Stimulated activated CD4-positive, alpha-beta T cell treated with anti-CD3 and anti-CD28 coated beads, Interleukin-12 subunit alpha, Interleukin-12 subunit beta, amount 100 ng/mL, for 4 hours (primary cell): ENCODE measurements around the gene TMPRSS4.

Source experiments
- DNase-seq: peaks from one replicate; pipeline ENCODE4 v3.0.0-alpha.2; 2020

TMPRSS4 gene

DNA sequence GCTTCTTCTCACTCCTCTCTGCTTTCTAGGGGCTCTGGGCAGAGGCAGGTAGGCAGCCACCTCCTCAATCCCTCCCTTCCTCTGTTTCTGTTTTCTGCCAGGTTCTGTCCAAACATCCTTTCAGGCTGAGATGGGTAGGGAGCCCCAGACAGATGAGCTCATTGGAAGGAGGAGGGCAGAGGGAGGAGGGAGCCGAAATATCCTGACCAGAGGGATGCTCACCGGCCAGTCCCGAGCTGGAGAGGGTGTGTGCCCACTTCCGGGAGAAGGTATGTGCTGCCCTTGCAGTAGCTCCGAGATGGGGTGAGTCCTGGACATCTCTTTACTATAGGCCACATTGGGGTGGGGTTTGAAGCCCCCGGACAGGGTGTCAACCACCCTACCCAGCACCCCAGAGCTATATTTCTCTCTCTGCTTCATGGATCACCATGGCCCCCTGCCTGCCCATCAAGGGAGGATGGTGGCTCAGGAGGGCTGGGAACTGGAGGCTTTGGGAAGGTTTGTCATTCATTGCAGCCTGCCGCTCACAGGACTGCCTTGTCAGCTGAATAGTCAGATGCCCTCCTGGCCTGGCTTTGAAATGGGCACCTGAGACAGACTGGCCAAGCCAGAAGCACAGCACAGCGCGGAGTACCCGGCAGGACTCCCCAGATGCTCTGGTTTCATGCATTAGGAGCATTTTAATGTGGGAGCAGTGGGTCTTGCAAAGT, 80.5 kb downstream of the TMPRSS4 start:
- DNase-seq, result no peak

DNA sequence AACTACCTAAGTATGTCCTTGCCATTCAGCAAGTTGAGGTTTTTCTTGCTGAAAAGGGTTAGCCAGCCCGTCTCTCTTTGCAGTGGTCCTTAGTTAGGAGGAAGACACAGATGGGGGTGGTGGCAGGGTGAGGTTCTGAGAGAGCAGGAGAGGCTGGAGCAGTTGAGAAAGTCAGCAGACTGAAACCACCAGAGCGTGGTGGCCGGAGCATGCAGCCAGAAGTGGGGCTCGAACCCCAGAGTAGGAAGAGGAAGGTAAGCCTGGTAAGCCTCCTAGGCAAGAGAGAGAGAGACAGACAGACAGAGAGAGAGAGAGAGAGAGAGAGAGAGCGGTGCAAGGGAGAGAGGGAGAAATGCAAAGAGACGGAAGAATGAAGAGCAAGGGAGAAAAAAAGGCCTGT, 84.9 kb downstream of the TMPRSS4 start:
- no peak for DNase-seq

DNA sequence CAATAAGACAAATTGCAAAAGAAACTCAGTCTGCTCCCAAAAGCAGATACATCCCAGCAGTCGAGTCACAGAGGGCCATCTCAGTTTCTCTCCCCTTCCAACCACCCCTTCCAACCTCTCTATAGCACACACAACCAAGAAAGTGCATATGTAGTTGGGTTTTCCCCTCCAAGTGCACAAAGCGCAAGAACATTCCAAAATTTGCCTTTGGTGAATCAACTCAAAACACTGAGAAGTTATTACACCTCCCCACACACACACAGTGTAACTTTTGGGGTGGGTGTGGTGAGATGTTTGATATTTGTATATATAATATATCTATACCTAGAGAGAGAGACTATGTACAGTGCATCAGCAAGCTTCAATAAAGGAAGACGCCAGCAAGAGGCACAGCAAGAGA, 86.0 kb downstream of the TMPRSS4 start:
- DNase-seq, result no peak

DNA sequence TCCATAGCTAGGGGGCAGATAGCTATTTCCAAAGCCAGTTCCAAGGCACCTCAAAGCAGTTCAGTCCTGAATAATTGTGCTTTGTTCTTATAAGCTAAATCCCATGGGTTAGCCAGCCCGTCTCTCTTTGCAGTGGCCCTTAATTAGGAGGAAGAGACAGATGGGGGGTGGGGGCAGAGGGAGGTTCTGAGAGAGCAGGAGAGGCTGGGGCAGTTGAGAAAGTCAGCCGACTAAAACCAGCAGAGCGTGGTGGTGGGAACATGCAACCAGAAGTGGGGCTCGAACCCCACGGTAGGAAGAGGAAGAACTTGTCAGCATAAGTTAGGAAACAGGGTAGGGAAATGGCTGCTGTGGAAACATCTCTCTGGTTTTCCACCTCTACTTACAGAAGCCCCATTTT, 86.6 kb downstream of the TMPRSS4 start:
- DNase-seq, result no peak

DNA sequence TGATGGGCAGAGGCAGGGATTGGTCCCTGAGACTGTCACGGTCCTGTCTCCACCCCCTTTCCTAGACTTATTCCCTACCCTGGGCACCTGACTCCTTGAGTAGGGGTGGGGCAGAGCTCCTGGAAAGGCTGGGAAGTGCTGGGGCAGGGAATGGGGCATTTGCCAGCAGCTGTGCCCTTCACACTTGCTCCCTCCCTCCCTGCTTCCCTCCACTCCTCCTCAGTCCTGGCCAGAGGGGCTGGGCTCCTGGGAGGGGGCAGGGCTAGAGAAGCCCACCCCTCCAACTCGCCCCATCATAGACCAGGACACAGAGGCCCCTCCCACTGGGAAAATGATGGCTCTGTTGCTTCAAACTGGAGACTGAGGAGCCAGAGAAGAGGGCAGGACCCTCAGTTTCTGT, 88.0 kb downstream of the TMPRSS4 start:
- no peak for DNase-seq

DNA sequence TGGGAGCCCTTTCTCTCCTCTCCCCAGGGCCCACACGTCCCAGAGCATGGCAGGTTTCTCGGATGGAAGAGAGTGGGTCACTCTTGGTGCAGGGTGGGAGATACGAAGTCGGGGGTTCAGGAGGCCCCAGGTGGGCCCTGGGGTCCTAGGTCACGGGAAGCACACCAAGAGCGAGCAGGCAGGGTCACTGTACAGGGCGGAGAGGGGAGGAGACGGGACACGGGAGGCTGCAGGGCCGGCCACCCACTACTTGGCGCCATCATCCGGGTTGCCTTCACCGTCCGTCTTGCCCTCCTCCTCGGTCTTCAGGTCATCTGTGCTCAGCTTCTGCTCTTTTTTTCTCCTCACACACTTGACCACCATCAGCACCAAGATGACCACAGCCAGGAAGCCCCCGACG, 89.8 kb downstream of the TMPRSS4 start:
- DNase-seq, result no peak

DNA sequence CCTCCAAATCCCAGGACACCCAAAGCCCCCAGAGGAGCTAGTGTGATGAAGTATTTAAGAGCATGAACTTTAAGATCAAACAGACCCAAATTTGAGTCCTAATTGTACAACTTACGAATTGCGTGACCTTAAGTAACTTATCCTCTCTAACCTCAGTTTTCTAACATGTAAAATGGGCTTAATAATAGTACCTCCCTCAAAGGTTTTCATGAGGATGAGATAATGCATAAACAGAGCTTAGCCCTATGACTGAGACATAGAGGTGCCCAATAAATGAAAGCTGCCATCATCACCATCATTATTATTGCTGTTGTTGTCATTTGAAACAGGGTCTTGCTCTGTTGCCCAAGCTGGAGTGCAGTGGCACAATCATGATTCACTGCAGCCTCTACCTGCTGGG, 90.4 kb downstream of the TMPRSS4 start:
- no peak for DNase-seq

DNA sequence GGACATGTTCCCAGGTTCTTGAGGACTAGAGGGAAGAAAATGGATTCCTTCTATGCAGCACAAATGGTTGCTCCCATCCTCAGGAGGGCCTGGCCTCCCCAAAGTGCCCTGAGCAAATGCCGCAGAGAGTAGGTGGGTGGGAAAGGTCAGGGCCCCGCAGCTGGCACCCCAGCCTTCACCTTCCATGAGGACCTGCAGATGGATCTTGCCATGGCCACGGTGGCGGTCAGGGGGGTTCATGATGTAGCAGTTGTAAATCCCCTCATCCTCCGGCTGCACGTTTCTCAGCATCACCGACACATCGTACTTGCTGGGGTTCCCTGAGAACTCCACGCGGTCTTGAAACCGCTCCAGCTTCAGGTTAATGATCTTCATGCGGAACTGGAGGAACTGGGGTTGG, 91.0 kb downstream of the TMPRSS4 start:
- DNase-seq, result no peak

DNA sequence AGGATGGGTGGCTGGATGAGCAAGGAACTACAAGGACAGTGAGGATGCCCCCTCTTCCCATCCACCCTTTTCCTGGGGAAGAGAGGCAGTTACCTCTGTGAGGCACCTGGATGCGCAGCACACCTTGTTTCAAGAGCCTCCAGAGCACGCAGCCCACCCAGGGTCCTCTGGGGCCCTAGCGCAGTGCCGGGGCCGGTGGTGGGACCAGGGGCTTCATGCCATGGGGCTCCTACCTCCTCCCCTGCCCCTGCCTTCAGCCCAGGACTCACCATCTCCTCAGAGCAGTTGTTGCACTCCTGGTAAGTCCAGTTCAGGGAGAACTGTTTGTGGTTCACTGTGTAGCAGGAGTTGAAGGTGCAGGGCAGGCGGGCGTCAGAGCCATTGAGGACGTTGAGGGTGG, 91.4 kb downstream of the TMPRSS4 start:
- DNase-seq, result no peak

DNA sequence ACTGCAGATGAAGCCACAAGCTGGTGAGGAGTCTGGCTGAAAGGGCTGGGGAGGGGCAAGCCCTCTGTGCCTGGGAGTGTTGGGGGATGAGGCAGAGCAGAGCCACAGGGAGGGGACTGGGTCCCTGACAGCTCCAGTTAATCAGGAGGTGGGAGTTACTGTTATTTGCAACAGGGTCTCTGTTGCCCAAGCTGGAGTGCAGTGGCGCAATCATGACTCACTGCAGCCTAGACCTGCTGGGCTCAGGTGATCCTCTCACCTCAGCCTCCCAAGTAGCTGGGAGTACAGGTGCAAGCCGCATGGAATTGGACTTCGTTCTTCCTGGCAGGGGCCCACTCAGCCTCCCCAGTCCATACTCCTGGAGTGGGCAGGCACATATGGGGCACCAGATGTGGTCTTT, 91.9 kb downstream of the TMPRSS4 start:
- DNase-seq, result no peak

DNA sequence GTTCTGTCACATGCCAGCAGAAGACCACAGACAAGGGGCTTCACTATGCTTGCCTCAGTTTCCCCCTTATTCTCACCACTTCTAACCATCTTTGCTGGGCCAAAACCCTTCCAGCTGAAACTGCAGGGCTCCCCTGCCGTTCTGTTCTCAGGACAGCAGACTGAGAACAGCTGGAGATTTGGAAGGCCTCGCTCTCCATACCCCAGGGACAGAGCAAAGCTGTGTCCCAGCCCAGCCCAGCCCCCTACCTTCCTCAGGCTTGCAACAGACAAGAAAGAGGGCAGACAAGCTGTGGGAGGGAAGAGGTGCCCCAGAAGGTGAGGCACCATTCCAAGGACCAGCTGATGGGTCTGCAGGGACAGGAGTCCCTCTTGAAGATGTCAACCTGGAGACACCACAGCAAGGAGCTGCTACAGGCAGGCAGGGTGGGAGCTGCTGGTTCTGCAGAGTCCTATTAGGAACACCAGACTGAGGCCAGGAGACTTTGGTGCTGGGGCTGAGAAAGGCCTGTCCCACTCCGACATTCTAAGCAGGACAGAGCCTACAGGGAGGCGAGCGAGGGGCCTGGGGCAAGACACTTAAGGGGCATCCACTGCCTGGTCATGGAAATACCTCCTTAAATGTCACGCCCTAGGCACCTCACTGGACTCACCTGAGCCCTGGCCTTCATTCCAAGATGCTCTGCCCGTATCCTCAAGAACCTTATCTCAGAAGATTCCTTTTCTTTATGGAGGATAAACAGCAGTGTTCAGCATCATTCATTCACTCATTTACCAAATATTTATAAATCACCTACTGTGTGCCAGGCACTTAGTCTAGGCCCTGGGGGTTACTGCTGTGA, 92.6 kb downstream of the TMPRSS4 start:
- DNase-seq, result no peak

DNA sequence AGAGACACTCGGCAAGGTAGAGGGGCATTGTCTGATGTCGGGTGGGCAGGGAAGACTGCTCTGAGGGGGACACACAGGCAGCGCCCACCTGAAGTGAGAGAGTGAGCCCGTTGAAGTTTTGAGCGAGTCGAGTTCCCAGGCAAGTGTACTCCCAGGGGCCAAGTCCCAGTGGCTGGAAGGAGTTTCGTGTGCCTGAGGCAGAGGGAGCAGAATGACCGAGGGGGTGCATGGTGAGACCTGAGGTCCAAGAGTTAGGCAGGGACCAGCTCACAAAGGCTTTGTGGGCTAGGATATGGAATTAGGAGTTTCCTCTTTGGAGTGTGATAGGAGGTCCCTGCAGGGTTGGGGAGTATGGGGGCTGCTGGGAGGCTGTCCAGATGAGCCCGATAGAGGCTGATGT, 93.4 kb downstream of the TMPRSS4 start:
- DNase-seq, result no peak

DNA sequence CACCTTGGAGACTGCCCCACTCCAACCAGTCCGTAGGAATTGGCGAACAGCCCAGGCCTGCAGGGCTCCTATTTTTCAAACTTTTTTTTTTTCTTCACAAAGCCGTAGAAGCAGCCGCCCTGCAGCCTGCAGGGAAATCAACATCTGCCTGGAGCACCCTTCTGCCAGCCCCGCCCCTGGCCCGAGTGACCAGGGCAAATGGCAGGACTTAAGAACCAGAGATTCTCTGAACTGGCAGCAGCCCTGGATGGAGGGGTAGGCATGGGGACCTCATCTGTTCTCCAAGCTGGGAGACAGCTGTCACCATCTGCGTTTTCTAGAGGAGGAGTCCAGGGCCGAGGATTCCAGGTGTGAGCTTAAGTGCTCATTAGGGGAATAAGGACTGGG, 94.0 kb downstream of the TMPRSS4 start:
- no peak for DNase-seq
